GM10248 (cell line): ENCODE data around the gene FLCN.
"Not testable (repeated sequence)": the region's sequence is repeated elsewhere in the genome, so short reads cannot be mapped to it uniquely, and the experiment has no call there.

Experiments used
- CTCF ChIA-PET: fragments of 300-600 bp; sonication (Branson Sonifier 250); formaldehyde crosslinking; extraction: SDS; loops from one replicate; lab custom pipeline; 2021; ENCODE audit warnings: antibody characterized with exemption; lab: Yijun Ruan, JAX
- POLR2A ChIA-PET: fragments of 350-650 bp; sonication (Branson Sonifier 250); formaldehyde crosslinking; extraction: SDS; loops from one replicate; lab custom pipeline; 2020; ENCODE audit warnings: antibody characterized with exemption; lab: Yijun Ruan, JAX
- DNase-seq: peaks from one replicate; pipeline ENCODE4 v3.0.0; 2012; ENCODE audit errors: extremely low spot score
- CTCF ChIP-seq: IDR thresholded peaks from 2 replicates; pipeline ENCODE4 v1.5.1; 2012; ENCODE audit warnings: mild to moderate bottlenecking, low read depth; ENCODE audit errors: extremely low read depth, missing control alignments, control extremely low read depth

FLCN gene, protein sequence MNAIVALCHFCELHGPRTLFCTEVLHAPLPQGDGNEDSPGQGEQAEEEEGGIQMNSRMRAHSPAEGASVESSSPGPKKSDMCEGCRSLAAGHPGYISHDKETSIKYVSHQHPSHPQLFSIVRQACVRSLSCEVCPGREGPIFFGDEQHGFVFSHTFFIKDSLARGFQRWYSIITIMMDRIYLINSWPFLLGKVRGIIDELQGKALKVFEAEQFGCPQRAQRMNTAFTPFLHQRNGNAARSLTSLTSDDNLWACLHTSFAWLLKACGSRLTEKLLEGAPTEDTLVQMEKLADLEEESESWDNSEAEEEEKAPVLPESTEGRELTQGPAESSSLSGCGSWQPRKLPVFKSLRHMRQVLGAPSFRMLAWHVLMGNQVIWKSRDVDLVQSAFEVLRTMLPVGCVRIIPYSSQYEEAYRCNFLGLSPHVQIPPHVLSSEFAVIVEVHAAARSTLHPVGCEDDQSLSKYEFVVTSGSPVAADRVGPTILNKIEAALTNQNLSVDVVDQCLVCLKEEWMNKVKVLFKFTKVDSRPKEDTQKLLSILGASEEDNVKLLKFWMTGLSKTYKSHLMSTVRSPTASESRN

GRCh38 chr17:17237026-17237799, at the start of gene FLCN:
FLCN (minus strand) TSS chr17:17237168; CDS start chr17:17228137, 9,031 bp downstream.
- TF ChIP-seq CTCF = no peak
- ChIA-PET POLR2A (interaction anchor here (0.7 kb wide), 2 partner anchors 101 to 208 kb away, joined by 3 read pairs; no protein-coding TSS in a partner anchor), CTCF (interaction anchor here (1.0 to 2.2 kb wide), 2 partner anchors 11 to 13 kb away, joined by 3 to 6 read pairs; no protein-coding TSS in a partner anchor)
- DNase-seq = peak; percentile 90

DNA sequence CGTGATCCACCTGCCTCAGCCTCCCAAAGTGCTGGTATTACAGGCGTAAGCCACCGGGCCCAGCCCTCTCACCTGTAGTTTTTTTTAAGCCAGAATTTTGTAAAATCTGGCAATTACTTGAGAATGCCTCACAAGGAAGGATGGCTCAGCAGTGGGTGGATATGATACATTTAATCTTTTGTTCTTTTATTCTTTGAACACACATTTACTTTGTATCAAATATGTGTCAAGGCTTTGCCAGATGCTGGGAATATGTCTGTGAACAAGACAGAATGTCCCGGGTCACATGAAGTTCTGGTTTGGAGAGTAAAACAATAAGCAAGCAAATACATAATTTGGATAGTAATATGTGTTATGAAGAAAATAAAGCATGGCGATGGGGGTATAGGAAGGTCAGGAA, 49.0 kb upstream of the FLCN start:
- no peak for TF ChIP-seq CTCF
- ChIA-PET POLR2A (no interaction called here), CTCF (no interaction called here)
- no peak for DNase-seq

DNA sequence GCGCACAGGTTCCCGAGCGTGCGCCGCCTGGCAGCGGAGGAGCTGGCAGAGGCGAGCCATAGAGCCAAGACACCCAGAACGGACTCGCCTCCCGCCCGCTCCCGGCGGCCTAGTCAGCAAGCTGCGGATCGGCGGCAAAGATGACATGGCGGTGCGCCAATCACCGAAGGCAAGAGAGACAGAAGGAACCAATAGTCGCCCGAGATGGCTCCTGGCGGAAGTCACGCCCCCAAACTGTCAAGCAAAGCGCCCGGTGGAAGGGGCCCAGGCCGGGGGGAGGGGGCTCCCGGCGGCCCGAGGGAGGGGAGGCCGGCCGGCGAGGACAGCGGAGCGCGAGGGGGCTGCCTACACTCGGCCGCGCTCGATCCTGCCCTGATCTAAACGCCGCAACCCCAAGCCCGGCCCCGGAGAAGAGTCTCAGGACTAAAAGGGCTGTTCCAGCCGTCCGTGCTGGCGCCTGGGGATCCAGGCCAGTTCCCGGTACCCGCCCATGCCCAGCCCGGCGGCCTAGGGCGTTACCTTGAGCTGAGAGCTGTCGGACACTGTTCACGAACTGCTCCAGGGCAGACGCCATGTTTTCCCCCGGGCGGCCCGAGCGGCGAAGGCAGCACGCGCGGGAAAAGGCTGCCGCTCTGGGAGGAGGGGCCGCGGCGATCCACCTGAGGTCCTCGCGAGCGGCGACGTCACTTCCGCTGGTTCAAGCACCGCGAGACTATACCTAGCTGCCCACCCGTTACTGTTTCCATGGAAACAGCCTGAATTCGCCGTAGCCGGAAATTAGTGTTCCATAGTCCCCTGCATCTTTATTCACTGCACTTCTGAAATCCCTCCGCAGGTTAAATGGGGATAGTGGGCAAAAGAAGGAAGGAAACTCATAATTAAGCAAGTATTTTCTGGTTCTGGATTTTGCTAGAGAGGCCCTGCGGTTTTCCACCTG, 43.9 kb upstream of the FLCN start, which contains the start of gene COPS3:
Gene COPS3 (minus strand): TSS at position 634 of the 937 bp plus-strand sequence. CDS start 60 bp downstream, at position 574.
- POLR2A ChIA-PET = interaction anchor here (0.6 to 0.9 kb wide), 3 partner anchors 21 to 863 kb away, joined by 3 to 5 read pairs (median 3); no protein-coding TSS in a partner anchor

GRCh38 chr17:17279316-17279715, 42.3 kb upstream of the FLCN start:
- ChIA-PET POLR2A (interaction anchor here (0.7 kb wide), 2 partner anchors 23 to 1293 kb away, joined by 3 to 5 read pairs; no protein-coding TSS in a partner anchor), CTCF (interaction anchor here (1.2 to 3.2 kb wide), 2 partner anchors 11 to 242 kb away, joined by 3 to 13 read pairs; no protein-coding TSS in a partner anchor)
- no peak for TF ChIP-seq CTCF
- DNase-seq = no peak

More for the DNA sequence above, 43.9 kb upstream of the FLCN start, which contains the start of gene COPS3:
- CTCF ChIA-PET = interaction anchor here (1.0 to 3.2 kb wide), 5 partner anchors 8 to 139 kb away, joined by 3 to 13 read pairs (median 6); no protein-coding TSS in a partner anchor
- no peak for TF ChIP-seq CTCF
- DNase-seq = peak; percentile 98

DNA sequence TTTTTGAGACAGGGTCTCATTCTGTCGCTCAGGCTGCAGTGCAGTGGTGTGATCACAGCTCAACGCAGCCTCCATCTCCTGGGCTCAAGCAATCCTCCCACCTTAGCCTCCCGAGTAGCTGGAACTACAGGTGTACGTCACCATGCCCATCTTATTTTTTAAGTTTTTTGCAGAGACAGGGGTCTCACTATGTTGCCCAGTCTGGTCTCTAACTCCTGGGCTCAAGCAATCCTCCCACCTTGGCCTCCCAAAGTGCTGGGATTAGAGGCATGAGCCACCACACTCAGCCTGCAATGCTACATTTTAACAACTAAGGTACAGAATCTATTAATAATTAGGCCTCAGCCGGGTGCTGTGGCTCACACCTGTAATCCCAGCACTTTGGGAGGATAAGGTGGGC, 40.5 kb upstream of the FLCN start:
- POLR2A ChIA-PET, DNase-seq: not testable (repeated sequence)
- CTCF ChIA-PET = interaction anchor here (1.0 to 3.0 kb wide), 4 partner anchors 9 to 27 kb away, joined by 3 to 7 read pairs (median 4); no protein-coding TSS in a partner anchor

GRCh38 chr17:17275971-17276370, 39.0 kb upstream of the FLCN start:
- no peak for TF ChIP-seq CTCF
- ChIA-PET CTCF (interaction anchor here (1.2 to 3.0 kb wide), 3 partner anchors 8 to 67 kb away, joined by 3 to 7 read pairs (median 3); no protein-coding TSS in a partner anchor), POLR2A (no interaction called here)
- DNase-seq = no peak
